AG09319 (cell line): ENCODE results near the gene PKP3.

Experiments
- DNase-seq: peaks from one replicate; pipeline ENCODE4 v3.0.0-alpha.2; 2010; ENCODE audit warnings: low read depth; ENCODE audit errors: extremely low read depth
- TF ChIP-seq, protein P1 (sequence below): IDR thresholded peaks from 2 replicates; pipeline ENCODE4 v1.5.1; 2011; ENCODE audit warnings: low read depth, mild to moderate bottlenecking, inconsistent platforms, low read length, moderate library complexity

PKP3 gene

DNA sequence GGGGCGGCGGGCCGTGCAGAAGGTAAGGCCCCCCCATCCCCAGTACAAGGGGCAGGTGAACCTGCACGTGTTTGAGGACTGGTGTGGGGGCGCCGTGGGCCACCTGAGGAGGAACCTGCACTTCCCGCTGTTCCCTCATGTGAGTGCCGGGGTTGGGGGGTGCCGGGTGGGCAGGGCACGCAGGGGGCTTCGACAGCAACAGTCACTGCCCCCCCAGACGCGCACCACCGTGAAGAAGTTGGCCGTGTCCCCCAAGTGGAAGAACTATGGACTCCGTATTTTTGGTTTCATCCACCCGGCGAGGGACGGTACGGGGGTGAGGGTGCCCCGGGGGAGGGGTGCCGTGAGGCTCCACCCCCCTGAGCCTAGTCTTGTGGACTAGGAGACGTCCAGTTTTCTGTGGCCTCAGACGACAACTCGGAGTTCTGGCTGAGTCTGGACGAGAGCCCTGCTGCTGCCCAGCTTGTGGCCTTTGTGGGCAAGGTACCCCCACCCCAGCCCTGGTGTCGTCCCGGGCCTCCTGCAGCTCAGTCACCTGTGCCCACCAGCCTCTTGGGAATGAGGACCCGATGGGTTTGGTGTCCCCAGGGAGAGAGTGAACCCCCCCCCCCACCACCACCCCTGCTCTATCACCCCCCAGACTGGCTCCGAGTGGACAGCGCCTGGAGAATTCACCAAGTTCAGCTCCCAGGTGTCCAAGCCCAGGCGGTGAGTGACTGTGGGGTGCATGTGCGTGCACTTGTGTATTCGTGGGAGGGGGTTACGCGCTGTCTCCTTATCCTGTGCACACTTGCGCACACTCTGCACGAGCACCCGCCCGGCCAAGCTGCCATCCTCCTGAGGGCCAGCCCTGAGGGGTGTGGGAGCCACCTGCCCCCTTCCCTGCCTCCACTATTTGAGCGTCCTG is 20.9 kb upstream of the PKP3 start:
- DNase-seq: no peak

DNA sequence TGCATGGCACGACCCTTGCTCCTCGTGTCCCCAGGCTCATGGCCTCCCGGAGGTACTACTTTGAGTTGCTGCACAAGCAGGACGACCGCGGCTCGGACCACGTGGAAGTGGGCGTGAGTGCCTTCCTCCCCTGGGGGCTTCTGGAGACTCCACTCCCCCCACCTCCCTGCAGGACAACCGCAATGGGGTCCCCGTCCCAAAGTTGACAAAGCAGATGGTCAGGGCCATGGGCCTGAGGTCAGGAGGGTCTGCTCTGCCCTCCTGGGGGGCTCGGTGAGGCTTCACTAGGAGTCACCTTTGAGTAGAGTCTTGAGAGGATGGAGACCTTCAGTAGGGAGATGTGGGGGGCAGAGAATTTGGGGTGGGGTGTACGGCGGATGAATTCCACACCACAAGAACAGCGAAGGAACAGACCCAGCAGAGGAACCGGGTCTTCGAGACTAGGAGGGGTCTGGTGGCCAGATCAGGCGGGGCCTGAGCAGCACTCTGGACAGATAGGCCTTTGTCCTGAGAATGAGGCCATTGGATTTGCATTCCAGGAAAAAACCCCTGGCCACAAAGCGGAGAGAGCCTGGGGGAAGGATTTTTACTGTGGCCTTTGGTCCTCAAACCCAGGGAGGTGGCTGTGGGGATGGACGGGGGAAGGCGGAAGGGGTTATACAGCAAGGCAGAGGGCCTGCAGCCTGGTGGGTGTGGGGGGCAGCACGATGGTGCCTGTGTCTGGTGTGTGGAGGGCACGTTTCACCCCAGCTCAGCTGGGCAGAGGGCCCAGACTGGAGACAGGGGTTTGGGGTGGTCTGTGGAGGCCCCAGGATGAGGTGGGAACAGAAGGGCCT is 20.1 kb upstream of the PKP3 start:
- no peak for DNase-seq
- TF ChIP-seq, protein P1, sequence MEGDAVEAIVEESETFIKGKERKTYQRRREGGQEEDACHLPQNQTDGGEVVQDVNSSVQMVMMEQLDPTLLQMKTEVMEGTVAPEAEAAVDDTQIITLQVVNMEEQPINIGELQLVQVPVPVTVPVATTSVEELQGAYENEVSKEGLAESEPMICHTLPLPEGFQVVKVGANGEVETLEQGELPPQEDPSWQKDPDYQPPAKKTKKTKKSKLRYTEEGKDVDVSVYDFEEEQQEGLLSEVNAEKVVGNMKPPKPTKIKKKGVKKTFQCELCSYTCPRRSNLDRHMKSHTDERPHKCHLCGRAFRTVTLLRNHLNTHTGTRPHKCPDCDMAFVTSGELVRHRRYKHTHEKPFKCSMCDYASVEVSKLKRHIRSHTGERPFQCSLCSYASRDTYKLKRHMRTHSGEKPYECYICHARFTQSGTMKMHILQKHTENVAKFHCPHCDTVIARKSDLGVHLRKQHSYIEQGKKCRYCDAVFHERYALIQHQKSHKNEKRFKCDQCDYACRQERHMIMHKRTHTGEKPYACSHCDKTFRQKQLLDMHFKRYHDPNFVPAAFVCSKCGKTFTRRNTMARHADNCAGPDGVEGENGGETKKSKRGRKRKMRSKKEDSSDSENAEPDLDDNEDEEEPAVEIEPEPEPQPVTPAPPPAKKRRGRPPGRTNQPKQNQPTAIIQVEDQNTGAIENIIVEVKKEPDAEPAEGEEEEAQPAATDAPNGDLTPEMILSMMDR: no peak

More for the DNA sequence above, 20.9 kb upstream of the PKP3 start:
- TF ChIP-seq, protein P1: no peak

DNA sequence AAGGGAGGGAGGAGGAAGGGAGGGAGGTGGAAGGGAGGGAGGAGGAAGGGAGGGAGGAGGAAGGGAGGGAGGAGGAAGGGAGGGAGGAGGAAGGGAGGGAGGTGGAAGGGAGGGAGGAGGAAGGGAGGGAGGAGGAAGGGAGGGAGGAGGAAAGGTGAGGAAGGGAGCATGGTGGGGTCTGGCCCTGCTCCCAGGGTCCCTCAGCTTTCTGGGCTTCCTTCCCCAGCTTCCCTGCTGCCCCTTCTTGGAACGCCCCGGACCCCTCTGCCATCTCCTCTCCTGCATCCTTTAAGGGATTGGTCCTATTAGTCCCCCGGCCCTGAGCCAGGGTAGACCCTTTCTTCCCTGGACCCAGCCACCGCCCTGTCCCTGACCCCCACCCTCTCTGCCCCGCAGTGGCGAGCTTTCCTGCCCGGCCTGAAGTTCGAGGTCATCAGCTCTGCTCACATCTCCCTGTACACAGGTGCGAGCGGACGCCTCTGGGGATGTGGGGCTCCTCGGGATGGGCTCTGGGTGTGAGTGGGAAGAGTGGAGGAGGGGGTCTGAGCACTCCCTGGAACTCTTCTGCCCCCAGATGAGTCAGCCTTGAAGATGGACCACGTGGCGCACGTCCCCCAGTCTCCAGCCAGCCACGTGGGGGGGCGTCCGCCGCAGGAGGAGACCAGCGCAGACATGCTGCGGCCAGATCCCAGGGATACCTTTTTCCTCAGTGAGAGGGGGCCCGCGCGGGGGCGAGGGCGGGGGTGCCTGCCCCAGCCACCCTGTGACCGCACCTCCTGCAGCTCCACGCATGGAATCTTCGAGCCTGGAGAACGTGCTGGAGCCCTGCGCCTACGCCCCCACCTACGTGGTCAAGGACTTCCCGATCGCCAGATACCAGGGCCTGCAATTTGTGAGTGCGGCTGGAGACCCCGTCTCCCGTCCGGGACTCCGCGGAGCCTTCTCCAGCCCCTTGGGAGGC is 18.7 kb upstream of the PKP3 start:
- TF ChIP-seq, protein P1: no peak
- no peak for DNase-seq

DNA sequence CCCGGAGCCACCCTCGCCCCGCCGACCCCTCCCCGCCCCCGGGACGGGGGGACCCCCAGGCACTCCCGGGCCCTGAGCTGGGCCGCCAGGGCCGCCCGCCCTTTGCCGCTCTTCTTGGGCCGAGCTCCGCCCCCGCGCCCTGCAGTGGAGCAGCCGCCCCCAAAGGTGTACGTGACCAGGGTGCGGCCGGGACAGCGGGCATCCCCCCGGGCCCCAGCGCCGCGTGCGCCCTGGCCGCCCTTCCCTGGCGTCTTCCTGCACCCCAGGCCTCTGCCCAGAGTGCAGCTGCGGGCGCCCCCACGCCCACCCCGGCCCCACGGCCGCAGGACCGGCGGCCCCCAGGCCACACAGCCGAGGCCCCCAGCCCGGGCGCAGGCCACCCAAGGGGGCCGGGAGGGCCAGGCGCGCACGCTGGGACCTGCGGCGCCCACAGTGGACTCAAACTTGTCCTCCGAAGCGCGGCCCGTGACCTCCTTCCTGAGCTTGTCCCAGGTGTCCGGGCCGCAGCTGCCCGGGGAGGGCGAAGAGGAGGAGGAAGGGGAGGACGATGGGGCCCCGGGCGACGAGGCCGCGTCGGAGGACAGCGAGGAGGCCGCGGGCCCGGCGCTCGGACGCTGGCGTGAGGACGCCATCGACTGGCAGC is 17.4 kb upstream of the PKP3 start:
- no peak for DNase-seq
- TF ChIP-seq, protein P1: no peak

DNA sequence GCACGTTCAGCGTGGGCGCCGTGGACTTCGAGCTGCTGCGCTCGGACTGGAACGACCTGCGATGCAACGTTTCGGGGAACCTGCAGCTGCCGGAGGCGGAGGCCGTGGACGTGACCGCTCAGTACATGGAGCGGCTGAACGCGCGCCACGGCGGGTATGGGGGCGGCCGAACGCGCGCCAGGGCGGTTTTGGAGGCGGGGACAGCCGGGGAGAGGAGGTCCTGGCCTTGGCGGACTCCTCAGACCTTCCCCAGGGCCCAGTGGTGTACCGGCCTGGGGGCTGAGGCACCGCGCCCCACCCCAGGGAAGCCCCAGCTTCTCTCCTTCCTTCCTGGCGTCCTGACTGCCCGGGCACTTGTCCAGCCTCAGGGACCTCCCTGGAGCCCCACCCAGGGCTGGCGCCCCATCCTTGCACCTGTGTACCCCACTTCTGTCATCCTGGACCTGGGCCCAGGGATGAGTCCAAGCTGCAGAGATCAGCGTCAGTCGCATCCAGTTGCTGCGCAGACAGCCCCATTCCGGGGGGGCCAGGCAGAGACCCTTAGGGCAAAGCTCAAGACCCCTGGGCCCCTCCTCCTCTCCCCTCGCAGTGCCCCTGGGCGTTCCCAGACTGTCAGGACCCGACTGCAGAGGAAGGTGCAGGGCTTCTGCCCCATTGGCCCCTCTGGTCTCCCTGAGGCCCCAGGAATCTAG is 16.7 kb upstream of the PKP3 start:
- TF ChIP-seq, protein P1: no peak
- DNase-seq: no peak

DNA sequence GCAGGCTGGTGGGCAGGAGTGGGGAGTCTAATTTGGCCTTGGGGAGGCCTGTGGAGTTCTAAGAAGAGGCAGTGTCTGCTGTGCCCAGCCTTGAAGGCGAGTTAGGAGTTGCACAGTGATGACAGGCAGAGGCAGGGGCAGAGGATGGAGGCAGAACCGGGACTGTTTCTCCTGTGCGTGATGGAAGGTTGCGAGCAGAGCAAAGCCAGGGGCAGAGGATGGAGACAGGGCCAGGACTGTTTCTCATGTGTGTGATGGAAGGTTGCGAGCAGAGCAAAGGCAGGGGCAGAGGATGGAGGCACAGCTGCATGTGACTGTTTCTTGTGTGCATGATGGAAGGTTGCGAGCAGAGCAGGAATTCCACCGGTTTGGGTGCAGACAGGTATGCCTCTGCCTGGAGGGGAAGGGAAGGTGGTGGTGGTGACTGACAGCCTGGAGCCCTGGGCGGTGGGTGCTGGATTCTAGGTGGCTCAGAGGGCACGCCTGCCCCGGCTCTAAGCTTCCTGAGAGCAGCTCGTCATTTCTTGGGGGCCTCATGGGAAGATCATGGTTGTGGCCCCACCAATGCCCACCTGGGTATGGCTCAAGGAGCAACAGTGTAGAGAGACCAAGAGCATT is 16.0 kb upstream of the PKP3 start:
- DNase-seq: no peak
- TF ChIP-seq, protein P1: no peak
